ENCODE data around the gene XKR7. TPM values are rescaled to one million over a fixed set of nuclear protein-coding genes. Genes with fewer than 3 reads are reported as not detected.

The XKR7 gene
- total and polyA plus RNA-seq, 2 donors (not counting 1 experiment from before 2014, with no cell fraction given): 0.05 to 0.12 TPM

DNA sequence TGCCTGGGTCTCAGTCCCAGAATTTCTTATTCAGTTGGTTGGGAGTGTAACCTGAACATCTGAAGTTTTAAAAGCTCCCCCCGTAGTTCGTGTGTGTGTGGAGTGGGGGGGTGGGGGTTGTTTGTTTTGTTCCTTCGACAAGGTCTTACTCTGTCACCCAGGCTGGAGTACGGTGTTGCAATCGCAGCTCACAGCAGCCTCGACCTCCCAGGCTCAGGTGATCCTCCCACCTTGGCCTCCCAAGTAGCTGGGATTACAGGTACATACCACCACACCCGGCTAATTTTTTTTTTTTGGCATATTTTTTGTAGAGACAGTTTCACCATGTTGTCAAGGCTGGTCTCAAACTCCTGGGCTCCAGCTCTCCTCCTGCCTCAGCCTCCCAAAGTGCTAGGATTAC, 45.4 kb downstream of the XKR7 start:
- TF ChIP-seq, protein P1, sequence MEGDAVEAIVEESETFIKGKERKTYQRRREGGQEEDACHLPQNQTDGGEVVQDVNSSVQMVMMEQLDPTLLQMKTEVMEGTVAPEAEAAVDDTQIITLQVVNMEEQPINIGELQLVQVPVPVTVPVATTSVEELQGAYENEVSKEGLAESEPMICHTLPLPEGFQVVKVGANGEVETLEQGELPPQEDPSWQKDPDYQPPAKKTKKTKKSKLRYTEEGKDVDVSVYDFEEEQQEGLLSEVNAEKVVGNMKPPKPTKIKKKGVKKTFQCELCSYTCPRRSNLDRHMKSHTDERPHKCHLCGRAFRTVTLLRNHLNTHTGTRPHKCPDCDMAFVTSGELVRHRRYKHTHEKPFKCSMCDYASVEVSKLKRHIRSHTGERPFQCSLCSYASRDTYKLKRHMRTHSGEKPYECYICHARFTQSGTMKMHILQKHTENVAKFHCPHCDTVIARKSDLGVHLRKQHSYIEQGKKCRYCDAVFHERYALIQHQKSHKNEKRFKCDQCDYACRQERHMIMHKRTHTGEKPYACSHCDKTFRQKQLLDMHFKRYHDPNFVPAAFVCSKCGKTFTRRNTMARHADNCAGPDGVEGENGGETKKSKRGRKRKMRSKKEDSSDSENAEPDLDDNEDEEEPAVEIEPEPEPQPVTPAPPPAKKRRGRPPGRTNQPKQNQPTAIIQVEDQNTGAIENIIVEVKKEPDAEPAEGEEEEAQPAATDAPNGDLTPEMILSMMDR (IDR thresholded peaks at IDR 0.05): no peak
- TF ChIP-seq EZH2 (IDR thresholded peaks at IDR 0.05; ENCODE audit: borderline replicate concordance, insufficient read depth, low read depth, low read length, poor library complexity, severe bottlenecking): no peak
- Mint-ChIP-seq H3K27me3 (peaks cover 49% of the 10 kb centered on the region), H3K4me1 (peaks cover 9% of the 10 kb centered on the region), H3K4me3 (no peak overlapping the region), H3K9me3 (ENCODE audit: insufficient read depth) (no peaks in the 10 kb centered on the region), H3K27ac (no peak overlapping the region)
- ATAC-seq (ENCODE audit: low read depth) (no peak), DNase-seq (no peak)
- Histone ChIP-seq H3K9ac (ENCODE audit: low read length) (no peak overlapping the region), H2AFZ (ENCODE audit: insufficient read depth, low read depth, low read length, poor library complexity, severe bottlenecking) (no peak overlapping the region), H3K4me1 (ENCODE audit: control insufficient read depth in 2 of 2, insufficient read depth in 2 of 2, low read length in 2 of 2) (peaks cover 5 to 6% of the 10 kb centered on the region in 2 donors), H3K27ac (ENCODE audit: low read length in 2 of 2) (no peak overlapping the region), H3K9me3 (ENCODE audit: control extremely low read depth in 1 of 3, control insufficient read depth in 2 of 3, insufficient read depth in 1 of 3, low read length in 2 of 3) (peaks cover 0 to 4% (median 0%) of the 10 kb centered on the region in 3 donors), H3K4me2 (replicated peaks; ENCODE audit: low read depth, low read length, poor library complexity, severe bottlenecking) (no peak overlapping the region), H4K20me1 (ENCODE audit: control insufficient read depth, insufficient read depth, low read length, poor library complexity, severe bottlenecking) (no peaks in the 10 kb centered on the region), H3K27me3 (replicated peaks in 1 of 4; ENCODE audit: control extremely low read depth in 1 of 4, control insufficient read depth in 3 of 4, insufficient read depth in 4 of 4, low read length in 3 of 4) (peaks cover 0 to 25% (median 9%) of the 10 kb centered on the region in 4 experiments), H3K4me3 (ENCODE audit: control extremely low read depth in 1 of 5, extremely low read depth in 1 of 5, insufficient read depth in 1 of 5, low read depth in 2 of 5, low read length in 4 of 5) (no peak overlapping the region), H3K36me3 (replicated peaks in 1 of 2; ENCODE audit: control extremely low read depth in 1 of 2, control insufficient read depth in 1 of 2, extremely low read depth in 1 of 2, insufficient read depth in 2 of 2, low read length in 1 of 2) (no peaks in the 10 kb centered on the region), H3K79me2 (ENCODE audit: control insufficient read depth, insufficient read depth, low read length) (no peaks in the 10 kb centered on the region)
- intact Hi-C loops (cut with micrococcal nuclease): no loop called here
- POLR2A ChIA-PET: no interaction called here
- no CpG with 5 or more reads among the region's 7 CpGs for WGBS (ENCODE audit: insufficient coverage)
- CTCF ChIA-PET: interaction anchor here (1.3 to 1.6 kb wide), 2 partner anchors 18 to 78 kb away, joined by 6 to 8 read pairs; no protein-coding TSS in a partner anchor

GRCh38 chr20:32017711-32018251, 49.8 kb downstream of the XKR7 start:
- peak overlapping the region in 1 of 5 experiments; percentile 60 for H3K4me3 ChIP-seq (ENCODE audit: control extremely low read depth in 1 of 5, extremely low read depth in 1 of 5, insufficient read depth in 1 of 5, low read depth in 2 of 5, low read length in 4 of 5)

More at GRCh38 chr20:32017711-32018251, 49.8 kb downstream of the XKR7 start:
- ChIA-PET CTCF (interaction anchor here (1.0 to 2.1 kb wide), 8 partner anchors 13 to 166 kb away, joined by 3 to 24 read pairs (median 5); partner anchors contain the start of gene PDRG1), POLR2A (no interaction called here)
- Mint-ChIP-seq H3K9me3 (ENCODE audit: insufficient read depth) (no peaks in the 10 kb centered on the region), H3K27me3 (peaks cover 70% of the 10 kb centered on the region), H3K4me1 (peaks cover 22% of the 10 kb centered on the region), H3K4me3 (peak overlapping the region; percentile 84), H3K27ac (no peak overlapping the region)
- intact Hi-C loops (cut with micrococcal nuclease): loop anchor here (1.0 to 5.0 kb wide), 3 partner anchors 23 to 165 kb away; no protein-coding TSS in a partner anchor
- TF ChIP-seq EZH2 (IDR thresholded peaks at IDR 0.05; ENCODE audit: borderline replicate concordance, insufficient read depth, low read depth, low read length, poor library complexity, severe bottlenecking): no peak
- TF ChIP-seq, protein P1 (IDR thresholded peaks at IDR 0.05): peak; percentile 53
- Histone ChIP-seq H3K36me3 (replicated peaks in 1 of 2; ENCODE audit: control extremely low read depth in 1 of 2, control insufficient read depth in 1 of 2, extremely low read depth in 1 of 2, insufficient read depth in 2 of 2, low read length in 1 of 2) (no peaks in the 10 kb centered on the region), H2AFZ (ENCODE audit: insufficient read depth, low read depth, low read length, poor library complexity, severe bottlenecking) (no peak overlapping the region), H3K27ac (ENCODE audit: low read length in 2 of 2) (no peak overlapping the region), H3K27me3 (replicated peaks in 1 of 4; ENCODE audit: control extremely low read depth in 1 of 4, control insufficient read depth in 3 of 4, insufficient read depth in 4 of 4, low read length in 3 of 4) (peaks cover 0 to 59% (median 30%) of the 10 kb centered on the region in 4 experiments), H3K79me2 (ENCODE audit: control insufficient read depth, insufficient read depth, low read length) (no peaks in the 10 kb centered on the region), H4K20me1 (ENCODE audit: control insufficient read depth, insufficient read depth, low read length, poor library complexity, severe bottlenecking) (no peaks in the 10 kb centered on the region), H3K4me2 (replicated peaks; ENCODE audit: low read depth, low read length, poor library complexity, severe bottlenecking) (peak overlapping the region; percentile 97), H3K9me3 (ENCODE audit: control extremely low read depth in 1 of 3, control insufficient read depth in 2 of 3, insufficient read depth in 1 of 3, low read length in 2 of 3) (peaks cover 0 to 4% (median 0%) of the 10 kb centered on the region in 3 donors), H3K9ac (ENCODE audit: low read length) (no peak overlapping the region), H3K4me1 (ENCODE audit: control insufficient read depth in 2 of 2, insufficient read depth in 2 of 2, low read length in 2 of 2) (peaks cover 15 to 17% of the 10 kb centered on the region in 2 donors)
- WGBS (ENCODE audit: insufficient coverage): 15% methylated on average over 12 of the region's 35 CpGs
- peak; percentile 74 for DNase-seq
- peak; percentile 78 for ATAC-seq (ENCODE audit: low read depth)

Measured in B cell (primary cell).